WTC11 (cell line): Measurements from ENCODE around the gene CEP85L. TPM values are rescaled to one million over a fixed set of nuclear protein-coding genes. Genes with fewer than 3 reads are reported as not detected.
A peak's percentile ranks its signal among the peaks of the same experiment; 100 is the strongest.

Source experiments
- ATAC-seq: fragments of 200-7000 bp; cut with Tn5 transposase; 2 replicates; pipeline ENCODE4 v1.10.0; 2021; ENCODE audit warnings: mild to moderate bottlenecking, moderate library complexity
- CTCF ChIA-PET: fragments of 300-600 bp; sonication (Branson Sonifier 250); formaldehyde crosslinking; loops from one replicate; lab custom pipeline; 2021; ENCODE audit warnings: antibody characterized with exemption; lab: Charles Lee
- POLR2A ChIA-PET: fragments of 350-600 bp; sonication (Branson Sonifier 250); formaldehyde crosslinking; loops from one replicate; lab custom pipeline; 2021; ENCODE audit warnings: antibody characterized with exemption; lab: Charles Lee
- DNase-seq: peaks from one replicate; pipeline ENCODE4 v3.0.0; 2021; ENCODE audit warnings: low spot score
- H3K27ac Mint-ChIP-seq: 2 replicates; pipeline ENCODE4 v1.8.0; 2021; ENCODE audit warnings: mixed read lengths
- H3K27me3 Mint-ChIP-seq: 2 replicates; pipeline ENCODE4 v1.8.0; 2021; ENCODE audit warnings: low read depth, mild to moderate bottlenecking, moderate library complexity, mixed read lengths
- H3K36me3 Mint-ChIP-seq: 2 replicates; pipeline ENCODE4 v1.8.0; 2021; ENCODE audit warnings: mixed read lengths
- H3K4me1 Mint-ChIP-seq: 2 replicates; pipeline ENCODE4 v1.8.0; 2022; ENCODE audit warnings: mixed read lengths
- H3K4me3 Mint-ChIP-seq: 2 replicates; pipeline ENCODE4 v1.8.0; 2021; ENCODE audit warnings: mild to moderate bottlenecking, moderate library complexity, mixed read lengths
- H3K9me3 Mint-ChIP-seq: 2 replicates; pipeline ENCODE4 v1.8.0; 2021; ENCODE audit warnings: mixed read lengths
- AR ChIP-seq: fragments of 250-450 bp; sonication (Bioruptor Pico); IDR thresholded peaks from 2 replicates; pipeline ENCODE4 v1.9.0; 2021; ENCODE audit warnings: mild to moderate bottlenecking
- ATF1 ChIP-seq: sonication (generic); formaldehyde crosslinking; IDR thresholded peaks from 2 replicates; pipeline ENCODE4 v1.8.1; 2023; ENCODE audit warnings: mild to moderate bottlenecking, moderate library complexity, missing genetic modification reagents
- ATF2 ChIP-seq: sonication (generic); formaldehyde crosslinking; IDR thresholded peaks from 2 replicates; pipeline ENCODE4 v1.8.1; 2022; ENCODE audit warnings: low read depth, missing genetic modification reagents, borderline replicate concordance
- CDX4 ChIP-seq: fragments of 250-450 bp; sonication (Bioruptor Pico); IDR thresholded peaks from 2 replicates; pipeline ENCODE4 v1.9.0; 2021; ENCODE audit warnings: moderate library complexity, mild to moderate bottlenecking, inconsistent platforms, borderline replicate concordance
- CREM ChIP-seq: sonication (generic); formaldehyde crosslinking; IDR thresholded peaks from 2 replicates; pipeline ENCODE4 v1.8.1; 2022; ENCODE audit warnings: mild to moderate bottlenecking, missing genetic modification reagents, moderate library complexity
- ELF4 ChIP-seq: sonication (generic); formaldehyde crosslinking; IDR thresholded peaks from 2 replicates; pipeline ENCODE4 v1.8.1; 2022; ENCODE audit warnings: low read depth, mild to moderate bottlenecking, moderate library complexity, missing genetic modification reagents
- ESRRA ChIP-seq: sonication (generic); formaldehyde crosslinking; IDR thresholded peaks from 2 replicates; pipeline ENCODE4 v1.8.1; 2022; ENCODE audit warnings: mild to moderate bottlenecking, missing genetic modification reagents, borderline replicate concordance
- ETV6 ChIP-seq: sonication (generic); formaldehyde crosslinking; IDR thresholded peaks from 2 replicates; pipeline ENCODE4 v1.8.1; 2022; ENCODE audit warnings: mild to moderate bottlenecking, missing genetic modification reagents
- FOXK1 ChIP-seq: sonication (generic); formaldehyde crosslinking; IDR thresholded peaks from 2 replicates; pipeline ENCODE4 v1.8.0; 2022; ENCODE audit warnings: mild to moderate bottlenecking, moderate library complexity, missing genetic modification reagents
- GABPB1 ChIP-seq: sonication (generic); formaldehyde crosslinking; IDR thresholded peaks from 2 replicates; pipeline ENCODE4 v1.8.1; 2023; ENCODE audit warnings: mild to moderate bottlenecking, missing genetic modification reagents
- HMGA2 ChIP-seq: fragments of 250-450 bp; sonication (Bioruptor Pico); IDR thresholded peaks from 2 replicates; pipeline ENCODE4 v1.4.0; 2021; ENCODE audit warnings: mild to moderate bottlenecking, moderate library complexity
- NFE2L1 ChIP-seq: sonication (generic); formaldehyde crosslinking; IDR thresholded peaks from 2 replicates; pipeline ENCODE4 v1.8.1; 2023; ENCODE audit warnings: missing genetic modification reagents
- OVOL2 ChIP-seq: fragments of 250-450 bp; sonication (Bioruptor Pico); IDR thresholded peaks from 2 replicates; pipeline ENCODE4 v1.9.0; 2021; ENCODE audit warnings: mild to moderate bottlenecking, borderline replicate concordance
- SMAD3 ChIP-seq: sonication (generic); formaldehyde crosslinking; IDR thresholded peaks from 2 replicates; pipeline ENCODE4 v1.8.0; 2022; ENCODE audit warnings: missing genetic modification reagents, mild to moderate bottlenecking, borderline replicate concordance
- SOX15 ChIP-seq: fragments of 250-450 bp; sonication (Bioruptor Pico); IDR thresholded peaks from 2 replicates; pipeline ENCODE4 v1.9.0; 2021; ENCODE audit warnings: mild to moderate bottlenecking
- STAT6 ChIP-seq: sonication (generic); formaldehyde crosslinking; conservative IDR thresholded peaks from 2 replicates; pipeline ENCODE4 v1.8.1; 2023; ENCODE audit warnings: mild to moderate bottlenecking, low read depth, missing genetic modification reagents, moderate library complexity
- TCF7 ChIP-seq: sonication (generic); formaldehyde crosslinking; IDR thresholded peaks from 2 replicates; pipeline ENCODE4 v1.8.0; 2022; ENCODE audit warnings: mild to moderate bottlenecking, low read depth, missing genetic modification reagents, moderate library complexity
- TEAD4 ChIP-seq: sonication (generic); formaldehyde crosslinking; IDR thresholded peaks from 2 replicates; pipeline ENCODE4 v1.8.0; 2022; ENCODE audit warnings: mild to moderate bottlenecking, missing genetic modification reagents
- TP53 ChIP-seq: sonication (generic); formaldehyde crosslinking; IDR thresholded peaks from 2 replicates; pipeline ENCODE4 v1.8.1; 2023; ENCODE audit warnings: mild to moderate bottlenecking, missing genetic modification reagents
- USF1 ChIP-seq: sonication (generic); formaldehyde crosslinking; IDR thresholded peaks from 2 replicates; pipeline ENCODE4 v1.8.0; 2022; ENCODE audit warnings: mild to moderate bottlenecking, missing genetic modification reagents
- ZBTB21 ChIP-seq: sonication (generic); formaldehyde crosslinking; IDR thresholded peaks from 2 replicates; pipeline ENCODE4 v1.8.1; 2023; ENCODE audit warnings: mild to moderate bottlenecking, missing genetic modification reagents, borderline replicate concordance
- ZNF232 ChIP-seq: sonication (generic); formaldehyde crosslinking; IDR thresholded peaks from 2 replicates; pipeline ENCODE4 v1.8.0; 2022; ENCODE audit warnings: mild to moderate bottlenecking, missing genetic modification reagents
- ZNF263 ChIP-seq: sonication (generic); formaldehyde crosslinking; IDR thresholded peaks from 2 replicates; pipeline ENCODE4 v1.8.1; 2022; ENCODE audit warnings: low read depth, mild to moderate bottlenecking, moderate library complexity, missing genetic modification reagents
- ZNF671 ChIP-seq: fragments of 250-450 bp; sonication (Bioruptor Pico); IDR thresholded peaks from 2 replicates; pipeline ENCODE4 v1.8.0; 2021; ENCODE audit warnings: mild to moderate bottlenecking
- total RNA-seq: library from RNA; stranded (reverse); gene quantifications from 3 replicates; pipeline ENCODE4 v1.2.3, GENCODE V29; 2021

The CEP85L gene
- total RNA-seq, 1 experiment from 2014 or later, result 32.5 TPM

- TF ChIP-seq ZNF671 (no peak), CREM (no peak), FOXK1 (CRISPR knock-in tag) (no peak), ESRRA (CRISPR knock-in tag) (no peak), TEAD4 (CRISPR knock-in tag) (no peak), USF1 (CRISPR knock-in tag) (no peak)
- TF ChIP-seq, all 79 proteins: peak for 0
These were observed 162.8 kb downstream of the CEP85L start (continued) for GRCh38 chr6:118488631-118489030.

- Mint-ChIP-seq H3K4me3 (no peak overlapping the region), H3K27ac (peak overlapping the region; percentile 61; the same call in 1 of the 2 replicates), H3K27me3 (no peaks in the 10 kb centered on the region), H3K4me1 (peaks cover 5% of the 10 kb centered on the region), H3K9me3 (peaks cover 20% of the 10 kb centered on the region), H3K36me3 (peaks cover 29% of the 10 kb centered on the region)
- no peak for TF ChIP-seq TCF7 (CRISPR knock-in tag)
- no peak for TF ChIP-seq ATF1 (CRISPR knock-in tag)
- TF ChIP-seq ATF2 (CRISPR knock-in tag), result no peak
- TF ChIP-seq CDX4, result no peak
- TF ChIP-seq ETV6 (CRISPR knock-in tag), result no peak
- TF ChIP-seq GABPB1 (CRISPR knock-in tag), result no peak
- no peak for TF ChIP-seq SOX15 (CRISPR knock-in tag)
- no peak for TF ChIP-seq USF1 (CRISPR knock-in tag)
- no peak for TF ChIP-seq TP53
- TF ChIP-seq SMAD3 (CRISPR knock-in tag), result no peak
- TF ChIP-seq ZNF263, result no peak
- no peak for TF ChIP-seq ZBTB21 (CRISPR knock-in tag)
- CTCF ChIA-PET, result no interaction called here
- ATAC-seq (no peak), DNase-seq (no peak)
- POLR2A ChIA-PET, result no interaction called here
These were observed 165.5 kb downstream of the CEP85L start for GRCh38 chr6:118485601-118486550.

GRCh38 chr6:118476551-118476950 is 174.8 kb downstream of the CEP85L start:
- no peaks in the 10 kb centered on the region for H3K27me3 Mint-ChIP-seq
- CTCF ChIA-PET, result no interaction called here
- H3K36me3 Mint-ChIP-seq, result no peaks in the 10 kb centered on the region
- no peaks in the 10 kb centered on the region for H3K9me3 Mint-ChIP-seq
- no peak overlapping the region for H3K4me3 Mint-ChIP-seq
- no peaks in the 10 kb centered on the region for H3K4me1 Mint-ChIP-seq
- DNase-seq (no peak), ATAC-seq (no peak)
- POLR2A ChIA-PET, result no interaction called here
- H3K27ac Mint-ChIP-seq, result no peak overlapping the region
- TF ChIP-seq ZNF232 (no peak), SOX15 (CRISPR knock-in tag) (no peak), TCF7 (CRISPR knock-in tag) (no peak), AR (CRISPR knock-in tag) (no peak), HMGA2 (CRISPR knock-in tag) (no peak), OVOL2 (CRISPR knock-in tag) (no peak), ATF1 (CRISPR knock-in tag) (no peak), ELF4 (CRISPR knock-in tag) (no peak), ETV6 (CRISPR knock-in tag) (no peak), ZNF263 (no peak), NFE2L1 (no peak), STAT6 (CRISPR knock-in tag) (no peak)
